HG03280 (cell line): ENCODE results near the gene STEEP1.
A peak's percentile ranks its signal among the peaks of the same experiment; 100 is the strongest.
"Not testable (repeated sequence)": the region's sequence is repeated elsewhere in the genome, so short reads cannot be mapped to it uniquely, and the experiment has no call there.

Source experiments
- ATAC-seq: cut with Tn5 transposase; IDR thresholded peaks from one replicate; pipeline ENCODE4 v1.9.1; 2021; ENCODE audit warnings: mild to moderate bottlenecking, moderate library complexity; ENCODE audit not compliant: unreplicated experiment

Gene STEEP1

GRCh38 chrX:119537487-119537886 is 27.7 kb downstream of the STEEP1 start:
- no peak for ATAC-seq

DNA sequence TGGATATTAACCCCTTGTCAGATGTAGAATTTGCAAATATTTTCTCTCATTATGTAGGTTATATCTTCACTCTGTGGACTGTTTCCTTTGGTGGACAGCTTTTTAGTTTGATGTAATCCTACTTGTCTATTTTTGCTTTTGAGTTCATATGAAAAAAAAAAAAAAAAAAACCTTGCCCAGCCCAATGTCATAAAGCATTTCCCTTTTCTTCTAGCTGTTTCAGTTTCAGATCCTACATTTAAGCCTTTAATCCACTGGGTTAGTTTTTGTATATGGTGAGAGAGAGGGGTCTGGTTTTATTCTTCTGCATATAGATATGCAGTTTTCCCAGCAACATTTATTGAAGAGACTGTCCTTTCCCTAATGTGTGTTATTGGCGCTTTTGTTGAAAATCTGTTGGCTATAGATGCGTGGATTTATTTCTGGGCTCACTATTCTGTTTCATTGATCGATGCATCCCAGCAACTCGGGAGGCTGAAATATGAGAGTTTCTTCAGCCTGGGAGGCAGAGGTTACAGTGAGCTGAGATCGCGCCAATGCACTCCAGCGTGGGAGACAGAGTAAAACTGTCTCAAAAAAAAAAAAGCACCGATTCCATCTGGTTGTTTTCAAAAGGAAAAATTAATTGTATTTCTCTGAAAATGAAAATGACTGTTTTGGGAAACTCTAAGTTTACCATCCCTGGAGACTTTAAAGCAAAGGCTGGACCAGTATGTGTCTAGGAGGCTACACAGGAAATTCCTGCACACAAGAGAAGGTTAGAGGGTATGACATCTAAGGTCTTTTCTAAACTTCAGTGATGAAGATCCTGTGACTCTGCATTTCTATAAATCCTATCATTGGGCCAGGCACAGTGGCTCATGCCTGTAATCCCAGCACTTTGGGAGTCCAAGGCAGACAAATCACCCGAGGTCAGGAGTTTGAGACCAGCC is 35.6 kb downstream of the STEEP1 start:
- ATAC-seq = no peak

DNA sequence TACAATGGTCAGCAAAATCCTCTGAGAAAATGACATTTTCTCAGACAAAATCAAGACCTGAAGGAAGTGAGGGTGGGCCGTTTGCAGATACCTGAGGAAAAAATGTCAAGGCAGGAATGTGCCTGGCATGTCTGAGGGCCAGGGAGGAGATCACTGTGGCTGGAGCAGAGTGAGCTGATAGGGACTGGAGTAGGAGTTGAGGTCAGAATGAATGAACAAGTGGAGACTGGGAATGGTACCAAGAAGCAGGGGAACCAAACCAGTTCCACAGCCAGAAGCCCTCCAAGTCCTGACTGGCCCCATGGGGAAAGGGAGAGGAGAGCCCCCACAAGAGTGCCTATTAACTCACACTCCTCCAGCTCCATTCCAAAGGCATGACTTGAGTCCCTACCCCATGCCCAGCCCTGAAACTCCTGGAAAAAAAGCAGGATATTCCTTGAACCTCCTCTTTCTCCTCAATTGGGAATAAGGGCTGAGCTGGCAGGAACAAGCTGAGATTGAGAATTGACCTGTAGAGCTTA is 41.5 kb downstream of the STEEP1 start:
- no peak for ATAC-seq

DNA sequence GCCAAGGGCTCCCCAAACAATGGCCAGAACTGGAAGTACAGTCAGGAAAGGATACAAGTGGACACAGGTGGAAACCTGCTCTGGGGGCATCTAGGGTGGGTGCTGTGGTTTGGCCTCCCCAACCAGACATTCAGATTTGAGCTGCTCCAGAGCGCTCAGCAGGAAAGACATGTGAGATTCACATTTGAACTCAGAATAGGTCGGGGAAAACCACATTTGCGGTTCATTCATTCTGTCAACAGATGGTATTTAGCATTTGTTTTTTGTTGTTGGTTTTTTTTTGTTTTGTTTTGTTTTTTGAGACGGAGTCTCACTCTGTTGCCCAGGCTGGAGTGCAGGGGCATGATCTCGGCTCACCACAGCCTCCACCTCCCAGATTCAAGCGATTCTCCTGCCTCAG is 44.0 kb downstream of the STEEP1 start:
- no peak for ATAC-seq

GRCh38 chrX:119518371-119518770 is 46.8 kb downstream of the STEEP1 start:
- ATAC-seq = no peak

DNA sequence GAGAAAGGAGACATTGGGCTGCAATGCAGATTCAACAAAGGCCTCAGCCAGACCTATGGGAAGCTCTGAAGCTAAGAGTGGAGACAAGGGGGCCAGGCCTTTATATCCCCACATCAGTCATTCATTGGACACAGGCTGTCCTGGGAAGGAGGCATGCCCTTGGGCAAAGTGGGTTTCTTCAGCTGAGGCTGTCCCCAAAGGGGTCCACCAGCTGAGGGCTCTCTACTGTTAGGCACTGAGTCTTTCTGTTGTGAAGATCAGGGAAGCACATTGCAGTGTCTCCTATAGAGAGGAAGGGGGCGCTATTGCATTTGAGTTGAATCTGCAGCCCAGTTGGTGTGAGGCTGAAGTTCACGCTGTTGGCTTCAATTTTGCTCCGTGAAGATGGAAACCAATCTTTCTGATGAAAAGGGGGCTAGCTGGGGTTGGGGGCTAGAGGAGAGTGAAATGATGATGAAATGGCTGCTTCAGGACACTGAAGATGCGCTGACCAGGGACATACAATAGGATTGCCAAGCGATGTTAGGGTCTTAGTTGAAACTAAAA is 49.0 kb downstream of the STEEP1 start:
- ATAC-seq = peak; percentile 74

- no peak for ATAC-seq
Observed at GRCh38 chrX:119512146-119512800, 52.9 kb downstream of the STEEP1 start.

GRCh38 chrX:119507206-119507605 is 58.0 kb downstream of the STEEP1 start:
- no peak for ATAC-seq

GRCh38 chrX:119505945-119506344 is 59.3 kb downstream of the STEEP1 start:
- no peak for ATAC-seq

GRCh38 chrX:119505145-119505544 is 60.1 kb downstream of the STEEP1 start:
- ATAC-seq = not testable (repeated sequence)

- no peak for ATAC-seq
Observed at GRCh38 chrX:119503484-119503861, 61.7 kb downstream of the STEEP1 start.

DNA sequence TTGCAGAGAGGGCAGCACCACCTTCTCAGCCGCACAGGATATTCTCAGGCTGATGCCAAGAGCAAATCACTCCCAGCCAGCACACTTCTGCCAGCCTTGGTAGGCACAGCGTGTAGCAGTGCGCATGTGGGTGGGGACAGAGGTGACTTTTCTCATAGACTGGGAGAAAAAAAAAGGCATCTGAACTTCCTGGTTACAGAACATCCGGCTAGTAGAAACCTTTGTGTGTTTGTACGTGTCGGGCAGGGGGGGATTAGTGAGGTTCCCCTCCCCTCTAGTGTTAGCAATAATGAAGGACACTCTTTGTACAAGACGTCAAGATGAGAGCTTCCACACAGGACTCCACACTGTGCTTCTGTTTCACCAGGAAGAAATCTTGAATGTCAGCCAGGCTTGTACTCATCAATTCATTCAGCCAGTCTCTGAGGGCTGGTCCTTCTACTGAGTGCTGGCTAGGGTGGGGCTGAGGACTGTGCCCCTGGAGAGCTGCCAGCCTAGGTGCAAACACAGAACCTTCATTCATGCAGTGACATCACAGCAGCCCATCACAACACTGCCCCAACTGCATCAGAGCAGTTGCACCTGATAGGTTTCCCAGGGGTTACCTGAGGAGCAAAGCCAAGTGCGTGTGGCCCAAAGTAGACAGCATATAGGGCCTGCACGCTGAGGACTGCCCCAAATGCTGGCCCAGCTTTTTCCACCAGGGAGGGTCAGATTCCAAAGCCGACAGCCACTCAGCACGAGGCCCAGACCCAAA is 62.3 kb downstream of the STEEP1 start:
- no peak for ATAC-seq

DNA sequence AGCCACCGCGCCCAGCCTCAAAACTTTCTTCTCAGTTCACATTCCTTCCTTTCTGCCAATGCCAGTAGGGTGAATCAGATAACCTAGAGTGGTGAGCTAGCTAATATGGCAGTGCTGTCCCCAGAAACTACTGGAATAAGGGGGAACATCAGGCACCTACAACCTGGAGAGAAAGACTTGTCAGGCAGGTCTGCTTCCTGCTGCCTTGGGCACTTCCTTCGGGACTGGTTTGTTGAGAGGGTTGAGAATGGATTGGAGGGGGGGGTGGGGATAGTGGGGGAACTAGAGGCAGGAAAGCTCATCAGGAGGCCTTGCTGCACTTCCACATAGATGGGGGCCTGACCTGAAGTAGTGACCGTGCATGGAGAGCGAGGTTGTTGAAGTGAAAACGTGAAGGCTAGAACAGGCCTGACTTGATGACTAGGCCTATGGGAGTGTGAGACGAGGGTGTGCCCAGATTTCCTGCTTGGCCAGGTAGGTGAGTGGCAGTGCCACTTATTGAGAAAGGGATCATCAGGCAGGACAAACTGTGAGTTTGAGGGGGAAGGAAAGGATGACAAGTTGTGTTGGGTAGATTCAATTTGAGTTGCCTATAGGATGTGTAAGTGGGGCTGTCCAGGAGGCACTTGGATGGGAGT is 63.6 kb downstream of the STEEP1 start:
- no peak for ATAC-seq

DNA sequence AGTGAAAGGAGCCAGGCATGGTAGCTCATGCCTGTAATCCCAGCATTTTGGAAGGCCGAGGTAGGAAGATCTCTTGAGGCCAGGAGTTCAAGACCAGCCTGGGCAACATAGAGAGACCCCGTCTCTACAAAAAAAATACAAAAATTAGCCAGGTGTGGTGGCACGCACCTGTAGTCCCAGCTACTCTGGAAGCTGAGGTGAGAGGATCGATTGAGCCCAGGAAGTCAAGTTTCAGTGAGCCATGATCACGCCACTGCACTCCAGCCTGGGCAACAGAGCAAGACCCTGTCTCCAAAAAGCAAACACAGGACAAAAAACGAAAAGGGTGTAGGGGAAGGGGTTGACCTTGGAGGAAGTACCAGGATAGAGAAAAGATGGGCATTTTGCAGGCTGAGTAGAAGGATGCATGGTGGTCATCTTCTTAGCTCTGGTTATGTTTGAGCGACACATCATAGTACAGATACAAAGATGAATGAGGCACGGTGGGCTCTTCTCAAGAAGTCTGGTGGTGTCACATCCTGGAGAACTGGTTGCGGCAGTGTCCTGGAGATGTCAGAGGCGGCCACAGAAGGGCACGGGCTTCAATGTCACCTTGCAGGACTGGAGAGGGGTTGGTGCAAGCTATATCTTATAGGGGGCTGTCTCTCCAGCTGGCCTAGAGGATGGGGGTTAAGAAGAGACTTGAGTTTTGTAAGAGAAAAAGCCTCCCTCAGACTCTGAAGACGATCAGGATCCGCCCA is 65.0 kb downstream of the STEEP1 start:
- no peak for ATAC-seq

- no peak for ATAC-seq
Observed at GRCh38 chrX:119497185-119497584, 68.0 kb downstream of the STEEP1 start.

DNA sequence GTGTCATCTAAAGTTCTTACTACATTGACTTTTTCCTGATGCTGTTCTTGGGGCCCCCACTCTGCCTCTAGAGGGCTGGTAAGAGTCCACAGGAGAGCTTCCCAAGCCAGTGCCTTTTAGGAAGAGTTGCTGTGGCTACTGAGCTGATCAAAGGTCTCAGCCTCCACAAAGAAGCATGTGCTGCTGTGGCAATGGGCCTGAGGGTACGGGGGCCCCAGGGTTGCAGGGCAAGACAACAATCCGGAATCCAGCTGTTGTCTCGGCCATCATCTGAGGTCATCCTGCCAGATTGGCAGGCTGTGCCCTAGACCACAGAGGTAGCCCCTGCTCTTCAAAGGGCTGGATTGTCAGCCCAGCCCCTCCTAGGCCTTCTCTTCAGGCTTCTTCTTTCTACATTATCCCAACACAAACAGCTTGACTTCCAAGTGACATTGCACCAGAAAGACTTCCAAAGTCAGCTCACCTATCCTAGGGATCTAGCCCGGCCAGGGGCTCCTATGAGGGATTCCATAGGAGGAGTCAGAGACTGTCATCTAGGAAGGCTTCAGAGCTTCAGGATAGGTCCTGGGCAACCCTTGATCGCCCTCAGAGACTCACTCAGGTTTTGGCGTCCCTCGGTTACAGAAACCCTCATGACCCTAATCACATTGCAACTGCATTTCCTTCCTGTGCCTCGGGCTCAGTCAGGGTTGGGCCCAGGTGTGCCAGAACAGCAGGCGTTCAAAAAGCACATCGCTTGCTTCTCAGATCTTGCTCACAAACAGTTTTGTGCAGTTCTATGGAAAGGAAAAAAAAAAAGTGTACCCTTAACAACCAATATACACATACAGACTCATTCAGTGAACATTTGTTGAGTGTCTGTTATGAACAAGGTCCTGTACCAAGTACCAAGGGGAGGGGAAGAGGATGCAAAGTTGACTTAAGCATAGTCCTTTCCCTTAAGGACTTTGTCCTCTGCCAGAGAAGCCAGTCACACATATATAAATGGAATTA is 69.2 kb downstream of the STEEP1 start:
- ATAC-seq = no peak

DNA sequence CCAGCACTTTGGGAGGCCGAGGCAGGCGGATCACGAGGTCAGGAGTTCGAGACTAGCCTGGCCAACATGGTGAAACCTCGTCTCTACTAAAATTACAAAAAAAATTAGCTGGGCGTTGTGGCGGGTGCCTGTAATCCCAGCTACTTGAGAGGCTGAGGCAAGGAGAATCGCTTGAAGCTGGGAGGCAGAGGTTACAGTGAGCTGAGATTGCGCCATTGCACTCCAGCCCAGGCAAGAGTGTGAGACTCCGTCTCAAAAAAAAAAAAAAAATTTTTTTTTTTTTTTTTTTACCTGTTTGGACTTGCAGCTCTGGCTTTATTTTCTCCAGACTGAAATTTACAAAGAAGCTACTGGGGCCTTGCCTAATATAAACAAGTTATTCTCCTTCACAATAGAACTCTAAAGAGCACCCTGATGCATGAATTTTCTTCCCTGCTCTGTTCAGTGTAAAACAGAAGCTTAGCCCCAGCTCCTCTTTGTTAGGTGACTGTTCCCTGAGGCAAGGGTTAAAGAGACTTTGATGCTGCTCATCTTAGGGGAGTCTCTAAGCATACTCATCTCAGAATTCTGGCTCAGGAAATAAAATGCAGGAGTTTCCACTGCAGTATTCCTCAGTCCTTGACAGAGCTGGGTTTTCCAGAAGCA is 71.2 kb downstream of the STEEP1 start:
- not testable (repeated sequence) for ATAC-seq

- ATAC-seq = no peak
Observed at GRCh38 chrX:119492463-119492862, 72.7 kb downstream of the STEEP1 start.
